NCI-H146 treated with DMSO at 0.1 percent for 48 hours (cell line): ENCODE measurements around the gene ATP8A1.
A peak's percentile ranks its signal among the peaks of the same experiment; 100 is the strongest.
"Not testable (repeated sequence)": the region's sequence is repeated elsewhere in the genome, so short reads cannot be mapped to it uniquely, and the experiment has no call there.

Experiments used
- DNase-seq: peaks from one replicate; lab custom pipeline; 2025; ENCODE audit not compliant: unreplicated experiment; lab: John Stamatoyannopoulos, UW

ATP8A1 gene

DNA sequence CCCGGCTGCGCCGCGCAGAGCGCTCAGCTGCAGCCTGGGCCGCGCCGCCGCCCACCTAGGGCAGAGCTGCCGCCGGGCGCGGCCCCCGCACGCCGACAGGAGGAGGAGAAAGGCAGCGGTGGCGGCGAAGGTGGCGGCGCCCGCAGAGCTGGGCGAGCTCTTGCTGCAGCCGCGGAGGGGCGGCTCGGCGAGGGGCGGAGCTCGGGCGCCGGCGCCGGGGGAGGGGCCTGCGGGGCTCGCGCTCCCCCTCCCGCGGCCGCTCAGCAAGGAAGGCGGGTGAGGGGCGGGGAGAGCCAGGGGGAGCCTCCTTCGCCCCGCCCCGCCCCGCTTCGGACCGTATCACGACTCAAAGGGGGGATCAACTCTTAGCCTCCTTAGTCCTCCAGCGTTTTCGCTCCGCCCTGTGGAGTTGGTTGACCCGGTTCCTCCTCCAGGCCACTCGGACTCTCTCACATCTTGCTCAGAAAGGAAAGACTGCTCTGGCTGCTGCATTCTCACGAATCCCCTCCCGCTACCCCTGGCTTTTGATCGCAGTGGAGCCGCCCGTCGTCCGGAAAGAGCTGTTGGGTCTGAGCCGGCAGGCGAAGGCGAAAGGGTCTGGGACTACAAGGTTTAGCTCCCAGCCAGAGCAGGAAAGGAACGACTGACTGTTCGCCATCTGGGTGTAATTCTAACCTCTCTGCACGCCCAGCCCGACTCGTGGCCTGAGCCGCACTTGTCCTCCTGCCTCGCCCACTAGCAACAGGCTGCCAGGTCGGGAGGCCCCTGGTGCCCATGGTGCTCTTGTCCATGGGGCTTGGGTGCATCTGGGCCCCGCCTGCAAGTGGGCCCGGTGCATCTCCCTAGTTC lies at the start of gene ATP8A1:
TSS of gene ATP8A1 (minus strand) at position 162 of the 849 bp plus-strand sequence. CDS start 232 bp downstream, outside the sequence.
- peak; percentile 58 for DNase-seq

DNA sequence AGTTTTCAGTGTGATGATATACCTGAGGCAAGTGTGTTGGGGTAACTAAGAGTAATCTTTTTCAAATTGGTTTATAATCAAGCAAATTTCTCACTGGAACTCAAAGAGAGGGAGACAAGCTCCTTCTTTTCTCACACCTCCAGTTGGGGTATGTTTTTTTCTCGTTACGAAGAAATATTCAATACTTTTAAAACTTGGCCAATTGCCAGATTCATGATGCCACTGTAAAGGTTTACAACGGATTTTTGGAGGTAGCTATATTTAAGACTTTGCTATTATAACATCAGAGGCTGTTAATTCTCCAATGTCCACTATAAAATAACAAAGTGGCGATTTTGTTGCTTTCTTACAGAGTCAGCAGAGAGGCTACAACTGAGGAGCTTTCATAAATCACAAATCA lies 49.2 kb upstream of the ATP8A1 start:
- DNase-seq, result no peak

DNA sequence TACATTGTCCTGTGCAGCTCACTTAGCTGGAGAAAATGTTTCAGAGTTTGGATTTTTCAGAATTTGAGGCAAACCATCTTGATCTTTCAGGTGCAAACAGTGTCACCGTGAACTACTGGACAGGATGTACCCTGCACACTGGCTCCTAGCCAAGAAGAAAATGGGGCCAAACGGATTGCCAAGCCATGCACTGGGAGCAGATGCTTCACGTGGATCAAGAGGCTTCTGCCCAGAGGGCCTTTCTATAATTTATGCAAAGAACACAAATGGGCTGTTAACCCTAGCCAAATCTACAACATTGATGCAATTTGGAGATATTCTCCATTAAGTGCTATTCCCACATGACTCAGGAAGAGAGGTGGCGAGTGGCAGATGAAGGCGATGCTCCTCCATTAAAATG lies 46.9 kb upstream of the ATP8A1 start:
- no peak for DNase-seq

DNA sequence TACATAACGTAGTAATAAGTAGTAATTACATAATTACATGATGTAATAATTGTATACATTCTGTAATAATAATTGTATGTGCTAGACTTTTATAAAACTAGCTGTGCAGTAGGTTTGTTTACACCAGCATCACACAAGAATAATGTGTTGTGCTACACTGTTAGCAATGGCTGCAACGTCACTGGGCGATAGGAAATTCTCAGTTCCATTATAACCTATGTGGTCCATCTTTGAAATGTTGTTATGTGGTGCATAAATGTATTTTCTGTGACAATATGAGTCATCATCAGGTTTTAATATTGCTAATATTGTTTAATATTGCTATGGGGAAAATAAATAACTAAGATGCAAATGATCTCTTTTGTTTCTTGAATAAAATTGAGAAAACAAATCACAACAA lies 46.0 kb upstream of the ATP8A1 start:
- DNase-seq, result no peak

DNA sequence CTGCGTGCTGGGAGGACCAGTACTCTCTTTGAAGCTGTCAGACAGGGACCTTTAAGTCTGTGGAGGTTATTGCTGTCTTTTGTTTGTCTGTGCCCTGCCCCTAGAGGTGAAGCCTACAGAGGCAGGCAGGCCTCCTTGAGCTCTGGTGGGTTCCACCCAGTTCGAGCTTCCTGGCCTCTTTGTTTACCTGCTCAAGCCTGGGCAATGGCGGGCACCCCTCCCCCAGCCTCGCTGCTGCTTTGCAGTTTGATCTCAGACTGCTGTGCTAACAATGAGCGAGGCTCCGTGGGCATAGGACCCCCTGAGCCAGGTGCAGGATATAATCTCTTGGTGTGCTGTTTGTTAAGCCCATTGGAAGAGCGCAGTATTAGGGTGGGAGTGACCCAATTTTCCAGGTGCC lies 44.9 kb upstream of the ATP8A1 start:
- DNase-seq, result not testable (repeated sequence)

DNA sequence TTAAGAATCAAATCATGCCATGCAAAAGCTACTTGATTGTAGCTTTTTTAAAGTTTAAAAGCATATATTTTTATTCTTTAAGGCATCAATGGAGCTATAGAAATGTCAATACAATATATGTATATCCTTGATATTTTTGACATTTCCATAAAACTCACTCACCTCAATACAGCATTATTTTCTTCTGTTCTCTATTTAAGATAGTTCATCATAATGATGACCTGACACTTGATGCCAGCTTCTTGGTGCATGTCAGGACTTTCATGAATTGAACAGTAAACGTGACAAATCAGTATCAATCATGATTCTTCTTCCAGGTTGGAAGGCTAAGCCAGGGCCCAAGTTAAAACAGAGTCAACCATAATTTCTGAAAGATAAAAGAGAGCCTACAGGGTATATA lies 33.6 kb upstream of the ATP8A1 start:
- no peak for DNase-seq

DNA sequence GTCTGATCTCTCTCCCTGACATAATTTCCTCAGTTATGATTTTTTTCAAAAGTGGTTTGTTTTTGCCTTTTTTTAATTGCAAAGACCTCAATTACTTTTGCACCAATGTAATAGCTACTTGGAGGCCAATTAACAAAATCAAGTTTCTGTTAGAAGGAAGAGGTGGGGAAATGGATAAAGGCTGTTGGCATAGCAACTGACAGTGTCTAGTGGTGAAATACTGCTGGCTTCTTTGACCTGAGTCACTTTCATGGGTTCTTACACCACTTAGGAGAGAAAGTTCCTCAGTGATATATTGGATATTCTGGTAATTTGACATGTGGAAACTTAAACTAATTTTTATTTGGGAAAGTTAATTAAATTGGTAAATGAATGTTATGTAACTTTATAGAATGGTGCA lies 26.5 kb upstream of the ATP8A1 start:
- DNase-seq, result no peak

DNA sequence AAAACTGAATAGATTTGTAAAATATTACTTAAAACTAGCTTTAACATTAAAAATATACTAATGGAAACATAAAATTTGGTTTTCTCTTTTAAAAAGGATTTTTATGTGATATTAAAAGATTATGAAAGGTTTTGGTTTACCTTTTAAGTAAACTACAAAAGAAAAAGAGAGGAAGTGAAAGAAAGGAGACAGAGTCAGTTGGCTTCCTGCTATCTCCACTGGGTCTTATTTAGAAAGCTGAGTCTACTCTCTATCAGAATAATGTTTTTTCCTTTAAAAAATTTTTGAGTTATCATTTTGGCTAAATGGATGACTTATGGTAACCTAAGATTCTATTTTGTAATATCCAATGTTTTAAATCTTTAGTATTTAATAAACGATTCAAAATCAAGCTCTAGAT lies 21.6 kb upstream of the ATP8A1 start:
- DNase-seq, result no peak

DNA sequence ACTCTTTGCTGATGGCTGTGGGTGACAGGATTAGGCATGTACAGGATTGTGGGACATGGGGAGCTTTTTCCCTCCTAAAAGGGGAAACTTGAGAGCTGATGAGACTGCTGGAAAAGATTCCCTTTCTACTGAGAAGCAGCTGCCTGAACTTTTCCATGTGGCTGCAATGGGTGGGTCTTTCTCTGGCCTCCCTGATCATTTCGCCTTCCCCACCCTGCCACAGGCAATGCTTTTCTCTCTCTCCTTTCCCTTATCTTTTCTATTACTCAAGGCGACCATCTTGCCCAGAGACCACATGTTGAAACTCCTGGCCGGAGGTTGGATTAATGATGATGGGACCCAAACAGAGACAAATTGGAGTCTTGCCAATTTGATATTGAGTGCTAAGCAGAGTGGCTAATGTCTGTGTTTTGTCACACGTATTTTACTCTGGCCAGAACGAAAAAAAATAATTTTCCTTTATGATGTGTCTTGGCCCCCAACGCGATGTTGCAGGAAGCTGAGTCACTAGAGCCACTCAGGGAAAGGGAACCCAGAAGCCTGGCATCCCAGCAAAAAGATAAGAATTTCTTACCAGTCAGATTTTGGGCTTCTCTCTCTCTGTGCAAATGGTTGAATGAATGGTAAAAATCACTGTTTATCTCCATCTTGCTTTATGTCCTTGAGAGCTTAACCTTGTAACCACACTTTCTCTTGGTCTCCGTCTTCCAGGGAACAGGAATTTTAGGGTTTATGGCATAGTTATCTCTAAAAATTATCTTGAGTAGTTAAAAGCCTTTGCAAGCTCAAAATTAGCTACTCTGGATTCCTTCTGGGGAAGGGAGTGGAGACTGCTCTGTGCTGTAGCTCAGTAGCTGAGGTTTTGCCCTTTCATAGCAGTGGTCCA lies 19.4 kb upstream of the ATP8A1 start:
- no peak for DNase-seq

DNA sequence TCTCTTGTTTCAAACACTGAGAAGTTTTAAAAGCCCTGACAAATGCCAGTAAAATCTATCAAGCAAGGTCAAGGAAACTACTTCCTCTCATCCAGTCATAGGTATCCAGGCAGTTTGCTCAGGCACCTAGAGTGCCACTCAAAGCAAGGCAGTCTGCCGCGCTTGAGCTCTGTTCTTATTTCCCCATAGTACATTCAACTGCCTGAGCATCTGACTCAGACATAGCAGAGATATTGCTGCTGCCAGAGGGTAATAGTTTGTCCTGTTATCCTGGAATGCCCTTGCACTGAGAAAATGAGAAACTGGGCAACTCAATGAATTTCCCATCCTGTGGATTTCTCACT lies 16.1 kb upstream of the ATP8A1 start:
- no peak for DNase-seq

DNA sequence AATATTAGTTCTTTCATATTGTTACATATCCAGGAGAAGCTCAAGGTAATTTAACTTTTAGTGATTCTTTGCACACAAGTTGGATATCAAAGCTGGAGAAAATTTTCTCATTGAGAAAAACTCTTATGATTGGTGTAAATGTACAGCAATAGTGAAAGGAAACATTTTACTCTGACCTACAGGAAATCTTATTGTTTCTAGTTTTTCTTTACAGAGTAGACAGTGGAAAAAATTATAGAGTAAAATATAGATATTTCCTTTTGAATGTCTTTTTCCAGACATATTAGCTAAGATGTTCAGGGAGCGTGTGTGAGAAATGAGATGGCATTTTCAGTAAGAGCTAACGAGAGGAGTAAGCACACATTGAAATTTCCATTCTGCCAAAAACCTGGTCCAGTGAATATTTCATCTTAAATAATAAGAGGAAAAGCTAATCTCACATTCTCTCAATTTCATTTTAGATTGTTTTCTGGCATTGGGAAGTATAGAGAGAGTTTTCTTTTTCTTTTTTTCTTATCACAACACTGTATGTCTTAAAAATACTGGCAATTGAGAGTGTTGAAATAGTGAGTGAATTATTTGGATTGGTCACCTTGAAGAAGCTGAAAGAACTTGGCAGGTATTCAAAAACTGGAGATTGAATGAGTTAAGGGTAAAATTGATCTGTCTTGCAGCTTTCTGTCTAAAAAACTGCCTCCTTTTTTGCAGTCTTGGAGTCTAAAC lies 15.6 kb upstream of the ATP8A1 start:
- DNase-seq, result no peak

DNA sequence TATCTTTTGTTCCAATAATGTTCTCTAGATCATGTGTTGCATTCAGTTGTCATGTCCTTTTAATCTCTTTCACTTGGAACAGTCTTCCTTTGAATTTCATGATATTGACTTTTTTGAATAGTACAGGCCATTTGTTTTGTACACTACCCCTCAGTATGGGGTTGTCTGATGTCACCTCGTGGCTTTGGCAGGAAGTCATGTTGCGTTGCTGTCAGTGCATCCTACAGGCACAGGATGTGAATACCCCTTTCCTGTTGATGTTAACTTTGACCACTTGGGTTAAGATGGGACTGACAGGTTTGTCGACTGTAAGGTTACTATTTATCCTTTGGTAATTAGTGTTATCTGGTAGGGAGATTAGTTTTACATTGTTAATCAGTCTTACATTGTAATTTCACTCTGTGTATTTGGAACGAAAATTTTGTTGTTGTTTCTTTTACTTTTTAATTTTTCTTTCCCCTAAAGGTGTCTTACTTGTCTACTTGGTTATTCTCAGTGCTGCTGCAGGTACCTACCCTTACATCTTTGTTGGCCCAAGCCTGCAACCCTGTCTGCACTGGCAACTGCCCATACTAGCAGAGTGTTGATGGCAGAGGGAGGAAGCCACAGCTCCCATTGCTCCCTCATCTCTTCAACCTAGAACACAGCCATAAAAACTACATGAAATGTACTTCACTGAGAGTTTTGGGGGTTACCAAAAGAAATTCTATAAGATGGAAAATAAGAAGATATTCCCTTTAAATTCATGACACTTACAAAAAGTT lies 14.7 kb upstream of the ATP8A1 start:
- no peak for DNase-seq

DNA sequence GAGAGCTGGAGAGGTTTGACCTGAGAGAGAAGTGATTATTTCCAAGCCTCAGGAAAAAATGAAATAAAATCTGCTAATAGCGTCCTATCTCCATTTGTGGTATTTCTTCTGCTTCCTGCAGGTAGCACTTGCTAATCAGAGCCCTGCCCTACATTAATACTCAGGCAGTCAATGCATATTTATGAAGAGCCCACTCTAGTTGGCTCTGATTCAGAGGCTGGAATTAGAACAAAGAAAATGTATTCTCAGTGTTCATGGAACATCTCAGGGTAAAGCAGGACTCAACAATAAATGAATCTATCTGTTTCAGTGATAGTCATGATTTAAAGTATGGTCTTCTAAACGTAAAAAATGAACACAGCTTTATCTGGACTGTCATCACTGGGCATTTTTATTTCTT lies 1.4 kb upstream of the ATP8A1 start:
- DNase-seq, result no peak

DNA sequence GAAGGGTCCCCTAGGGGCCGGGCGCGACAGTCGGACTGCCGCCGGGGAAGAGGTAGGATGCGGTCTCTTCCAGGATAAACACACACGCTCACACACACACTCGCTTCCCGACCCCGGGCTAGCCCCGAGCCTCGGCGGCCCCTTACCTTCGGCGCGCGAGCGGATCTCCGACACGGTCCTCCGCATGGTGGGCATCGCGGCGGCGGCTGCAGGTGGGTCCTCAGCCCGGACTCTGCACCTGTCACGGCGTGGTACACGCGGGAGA lies 294 bp downstream of the ATP8A1 start:
- DNase-seq, result no peak

DNA sequence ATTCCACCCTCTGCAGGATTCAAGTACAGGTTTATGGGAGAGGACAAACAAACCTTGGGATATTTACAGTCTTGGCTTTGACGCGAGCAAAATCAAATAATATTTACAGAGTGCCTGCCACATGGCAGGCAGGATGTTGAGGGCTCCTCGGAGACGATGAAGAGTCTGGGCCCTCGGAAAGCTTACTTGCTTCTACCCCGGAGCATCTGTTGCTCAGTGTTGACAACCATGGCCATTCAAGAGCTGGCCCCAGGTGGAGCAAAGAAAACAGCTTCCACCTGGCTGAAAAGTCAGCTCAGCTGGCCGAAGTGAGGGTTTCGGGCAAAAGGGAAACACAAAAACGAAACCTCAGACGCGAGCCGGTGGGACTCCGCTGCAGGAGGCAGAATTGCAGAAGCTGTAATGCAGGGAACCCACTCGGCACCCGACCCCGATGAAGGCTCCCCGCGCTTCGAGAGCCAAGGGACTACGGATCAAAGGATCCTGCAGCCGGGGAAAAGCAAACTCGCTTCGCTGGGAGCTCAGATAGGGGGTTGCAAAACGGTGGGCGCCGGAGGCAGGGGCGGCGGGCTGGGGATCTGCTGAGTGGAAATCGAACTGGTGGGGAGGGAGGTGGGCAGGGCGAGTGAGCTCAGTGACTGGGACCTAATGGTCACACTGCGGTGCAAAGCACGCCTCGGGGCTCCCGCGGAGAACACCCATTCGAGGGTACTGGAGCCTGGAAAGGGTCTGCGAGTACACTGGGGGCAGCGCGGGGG lies 805 bp downstream of the ATP8A1 start:
- DNase-seq, result no peak

DNA sequence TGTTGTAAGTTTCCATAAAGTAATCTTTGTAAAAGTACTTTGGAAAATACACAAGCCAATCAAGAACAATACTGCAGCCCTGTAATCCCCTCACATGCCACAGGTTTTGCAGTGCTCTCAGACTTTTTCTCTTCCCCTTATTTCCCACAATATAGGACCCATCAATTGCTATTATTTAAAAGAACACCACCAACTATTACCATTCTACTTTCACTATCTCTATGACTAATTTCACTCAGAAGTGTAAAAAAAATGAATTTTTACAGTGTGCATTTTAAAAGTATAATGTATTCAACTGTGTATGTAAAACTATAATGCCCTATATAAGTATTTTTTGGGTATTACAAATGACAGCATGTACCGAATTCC lies 1.7 kb downstream of the ATP8A1 start:
- DNase-seq, result no peak

DNA sequence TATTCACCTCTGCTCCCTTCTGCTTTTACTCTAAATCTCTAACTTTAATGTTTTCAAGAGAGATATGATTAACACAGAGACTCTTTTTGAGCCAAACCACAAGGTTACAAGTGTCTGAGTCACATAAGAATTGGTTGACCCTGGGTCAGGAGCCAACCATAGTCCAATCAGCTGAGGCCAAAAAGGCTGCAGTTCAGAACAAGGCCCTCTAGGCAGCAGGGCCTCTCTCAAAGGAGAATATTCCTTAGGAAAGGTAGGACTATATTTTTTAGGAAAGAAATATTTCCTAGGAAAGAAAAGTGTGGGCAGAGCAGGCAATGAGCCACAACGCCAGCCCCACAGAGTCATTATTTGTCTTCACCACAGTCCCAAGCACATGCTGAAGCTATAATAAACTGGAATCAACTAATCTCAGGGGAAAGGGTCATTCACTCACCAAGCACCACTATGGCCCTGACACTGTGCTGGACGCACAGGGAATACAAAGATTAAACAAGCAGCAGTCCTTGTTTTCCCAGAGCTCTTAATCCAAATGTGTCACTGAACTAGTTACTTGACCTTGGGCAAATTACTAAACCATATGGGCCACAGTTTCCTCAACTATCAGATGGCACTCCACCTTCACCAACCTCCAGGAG lies 2.2 kb downstream of the ATP8A1 start:
- no peak for DNase-seq

DNA sequence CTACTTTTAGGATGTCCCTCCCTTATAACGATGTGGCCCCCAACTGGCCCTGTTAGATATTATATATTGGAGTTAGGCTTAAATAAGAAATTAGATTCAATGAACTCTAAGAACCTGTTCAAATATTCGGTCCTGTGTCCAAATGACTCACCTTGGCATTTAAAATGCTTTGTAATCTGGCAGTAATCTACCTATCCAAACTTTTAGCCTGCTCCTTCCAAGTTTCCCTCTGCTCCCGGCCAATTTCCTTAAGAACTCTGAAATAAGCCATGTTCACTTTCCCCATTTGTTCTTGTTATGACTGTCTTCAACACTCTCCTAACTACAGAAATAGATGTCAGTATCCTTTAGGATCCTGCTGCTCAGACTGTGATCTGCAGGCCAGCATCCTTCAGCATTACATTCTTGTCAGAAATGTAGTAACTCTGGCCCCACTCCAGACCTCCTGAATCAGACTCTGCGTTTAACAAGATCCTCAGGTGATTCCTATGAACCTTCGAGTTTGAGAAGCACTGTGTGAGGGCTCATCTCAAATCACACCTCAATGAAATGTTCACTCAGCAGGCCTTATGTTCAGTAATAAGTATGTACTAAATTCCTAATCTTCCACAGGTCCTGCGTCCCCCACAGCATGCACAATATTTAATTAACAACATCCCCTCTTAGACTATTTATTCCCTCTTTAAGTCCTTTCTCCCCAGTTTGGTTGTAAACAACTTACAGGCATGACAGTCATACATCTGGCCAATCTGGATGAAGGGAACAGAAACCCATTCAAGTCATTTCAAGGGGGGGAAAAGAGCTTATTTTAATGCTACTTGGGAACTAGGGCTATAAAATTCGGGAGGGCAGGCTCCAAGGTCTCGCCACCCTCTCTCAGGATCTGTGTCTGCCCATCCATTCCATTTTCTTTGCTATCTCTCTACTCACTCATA lies 3.0 kb downstream of the ATP8A1 start:
- no peak for DNase-seq
